Testis (tissue), 3 donors: ENCODE measurements around the gene BSX. TPM values are rescaled to one million over a fixed set of nuclear protein-coding genes. Genes with fewer than 3 reads are reported as not detected.
A peak's percentile ranks its signal among the peaks of the same experiment; 100 is the strongest.

Experiments
- DNase-seq: peaks from one replicate; pipeline ENCODE4 v3.0.0-alpha.2; 2019
- H3K27ac ChIP-seq, 2 donors: fragments of 200-600 bp; sonication (generic); one replicate each; pipeline ENCODE4 v1.5.1; 2019
- H3K27me3 ChIP-seq: fragments of 200-600 bp; sonication (generic); one replicate; pipeline ENCODE4 v1.5.1; 2019
- H3K36me3 ChIP-seq: fragments of 200-600 bp; sonication (generic); one replicate; pipeline ENCODE4 v1.5.1; 2017; ENCODE audit warnings: low read depth; ENCODE audit errors: missing control alignments
- H3K4me1 ChIP-seq: fragments of 200-600 bp; sonication (generic); one replicate; pipeline ENCODE4 v1.5.1; 2019
- H3K4me3 ChIP-seq, 2 donors: fragments of 200-600 bp; sonication (generic); one replicate each; pipeline ENCODE4 v1.5.1; 2017 to 2019
- H3K9me3 ChIP-seq: fragments of 200-600 bp; sonication (generic); one replicate; pipeline ENCODE4 v1.5.1; 2017
- CTCF ChIP-seq, 3 experiments: fragments of 450-650 bp in 2 of 3; fragments of 200-600 bp in 1 of 3; sonication (generic) in 1 of 3; IDR thresholded peaks; one replicate each; pipeline ENCODE4 v1.5.1; 2016 to 2019; ENCODE audit warnings: antibody characterized with exemption in 3 of 3, mild to moderate bottlenecking in 2 of 3, moderate library complexity in 1 of 3
- POLR2A ChIP-seq: fragments of 450-650 bp; IDR thresholded peaks from one replicate; pipeline ENCODE4 v1.6.1; 2017; ENCODE audit warnings: antibody characterized with exemption, mild to moderate bottlenecking, moderate library complexity
- WGBS, 2 donors: methylation state at CpG; one replicate each; pipeline ENCODE4 v1.1.5; 2018; 5-methylcytosine and 5-hydroxymethylcytosine counted together
- intact Hi-C: fragments of 100-400 bp; cut with DNase I; formaldehyde crosslinking; loops from one replicate; pipeline ENCODE4 v1.15.1; 2023; ENCODE audit warnings: low total_unique reads
- polyA plus RNA-seq: library from polyadenylated mRNA; stranded (reverse); fragments of 350-450 nt; fragmentation: Illumina TruSeq; extraction: RNeasy Lipid Tissue Mini Kit (QIAGEN cat#74804); gene quantifications from one replicate; pipeline ENCODE4 v1.2.3, GENCODE V29; 2014; ENCODE audit warnings: low read depth, low replicate concordance; ENCODE audit not compliant: insufficient read depth
- total RNA-seq, 2 donors: library from RNA; depleted of rRNA; stranded (reverse); fragments of >200 nt; gene quantifications; one replicate each; pipeline ENCODE4 v1.2.3, GENCODE V29; 2016

Gene BSX
- total and polyA plus RNA-seq, 3 donors from 2014 or later = not detected

GRCh38 chr11:122978299-122978620 lies 3.4 kb downstream of the BSX start:
- DNase-seq = no peak
- intact Hi-C loops = no loop called here
- Histone ChIP-seq H3K9me3 (no peaks in the 10 kb centered on the region), H3K27me3 (peaks cover 5% of the 10 kb centered on the region), H3K27ac (no peak overlapping the region), H3K36me3 (no peaks in the 10 kb centered on the region), H3K4me3 (no peak overlapping the region), H3K4me1 (peaks cover 8% of the 10 kb centered on the region)
- WGBS, 2 donors = 12 to 16% methylated on average over 7 of the region's 7 CpGs
- TF ChIP-seq CTCF (IDR thresholded peaks at IDR 0.05) (no peak), POLR2A (no peak)

- DNase-seq = no peak
- H3K9me3 ChIP-seq = no peaks in the 10 kb centered on the region
- H3K27me3 ChIP-seq = peaks cover 5% of the 10 kb centered on the region
- H3K36me3 ChIP-seq = no peaks in the 10 kb centered on the region
- TF ChIP-seq POLR2A = no peak
- TF ChIP-seq CTCF (IDR thresholded peaks at IDR 0.05) = no peak
- H3K4me3 ChIP-seq = peak overlapping the region in 1 of 2 donors; percentile 2
- H3K27ac ChIP-seq = no peak overlapping the region
- intact Hi-C loops = no loop called here
- H3K4me1 ChIP-seq = peaks cover 8% of the 10 kb centered on the region
- 5 to 7% methylated on average over 28 to 45 of the region's 50 CpGs for WGBS, 2 donors
These were observed 4.0 kb downstream of the BSX start for GRCh38 chr11:122977470-122978298.

- no peak for DNase-seq
- H3K36me3 ChIP-seq = no peaks in the 10 kb centered on the region
- WGBS, 2 donors = 5 to 6% methylated on average over 41 to 48 of the region's 50 CpGs
- H3K4me1 ChIP-seq = peaks cover 8% of the 10 kb centered on the region
- no peaks in the 10 kb centered on the region for H3K9me3 ChIP-seq
- no peak for TF ChIP-seq POLR2A
- no peak for TF ChIP-seq CTCF (IDR thresholded peaks at IDR 0.05)
- H3K27me3 ChIP-seq = peaks cover 5% of the 10 kb centered on the region
- intact Hi-C loops = no loop called here
- peak overlapping the region in 1 of 2 donors; percentile 2 for H3K4me3 ChIP-seq
- H3K27ac ChIP-seq = no peak overlapping the region
These were observed 4.7 kb downstream of the BSX start for GRCh38 chr11:122976734-122977469.

GRCh38 chr11:122976061-122976733 lies 5.4 kb downstream of the BSX start:
- Histone ChIP-seq H3K4me3 (no peak overlapping the region), H3K9me3 (no peaks in the 10 kb centered on the region), H3K27ac (no peak overlapping the region), H3K4me1 (peaks cover 8% of the 10 kb centered on the region), H3K36me3 (no peaks in the 10 kb centered on the region), H3K27me3 (peaks cover 5% of the 10 kb centered on the region)
- 8 to 10% methylated on average over 21 of the region's 21 CpGs for WGBS, 2 donors
- TF ChIP-seq CTCF (IDR thresholded peaks at IDR 0.05) (no peak), POLR2A (no peak)
- no peak for DNase-seq
- intact Hi-C loops = no loop called here
